ENCODE data around the gene NEXMIF.
A peak's percentile ranks its signal among the peaks of the same experiment; 100 is the strongest.
"Not testable (repeated sequence)": the region's sequence is repeated elsewhere in the genome, so short reads cannot be mapped to it uniquely, and the experiment has no call there.

NEXMIF gene

DNA sequence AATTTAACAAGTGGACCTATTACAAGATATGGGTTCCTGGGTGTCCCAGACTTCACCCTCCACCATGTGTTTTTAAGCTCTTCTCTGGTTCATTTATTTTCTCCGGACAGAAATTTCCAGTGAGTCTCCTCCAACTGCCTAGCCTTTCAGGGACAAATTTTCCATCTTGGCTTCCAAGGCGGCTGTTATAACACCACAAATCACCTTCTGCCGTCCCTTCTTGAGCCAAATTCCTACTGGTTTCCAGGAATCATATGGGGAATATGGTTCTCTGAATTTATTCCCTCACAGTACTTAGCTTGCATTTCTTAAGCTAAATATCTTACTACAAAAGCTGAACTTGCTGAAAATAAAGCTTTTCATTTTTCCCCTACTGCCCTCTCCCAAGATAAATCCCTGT lies 18.8 kb downstream of the NEXMIF start:
- DNase-seq (ENCODE audit: insufficient read length, low spot score) (no peak), FAIRE-seq (no peak)
- no peak for TF ChIP-seq PAX5 (IDR thresholded peaks at IDR 0.05; ENCODE audit: insufficient read depth, low read length, severe bottlenecking)
- no peak for TF ChIP-seq SPI1 (IDR thresholded peaks at IDR 0.05; ENCODE audit: low read depth, low read length)
- no peak for TF ChIP-seq TAF1 (IDR thresholded peaks at IDR 0.05; ENCODE audit: low read depth, low read length)
- no peak for TF ChIP-seq POLR2A (IDR thresholded peaks at IDR 0.05; ENCODE audit: low read depth, low read length)
- TF ChIP-seq POLR2AphosphoS5 (IDR thresholded peaks at IDR 0.05; ENCODE audit: low read depth, low read length): no peak
- no peak for TF ChIP-seq POU2F2 (IDR thresholded peaks at IDR 0.05; ENCODE audit: low read depth, low read length)

DNA sequence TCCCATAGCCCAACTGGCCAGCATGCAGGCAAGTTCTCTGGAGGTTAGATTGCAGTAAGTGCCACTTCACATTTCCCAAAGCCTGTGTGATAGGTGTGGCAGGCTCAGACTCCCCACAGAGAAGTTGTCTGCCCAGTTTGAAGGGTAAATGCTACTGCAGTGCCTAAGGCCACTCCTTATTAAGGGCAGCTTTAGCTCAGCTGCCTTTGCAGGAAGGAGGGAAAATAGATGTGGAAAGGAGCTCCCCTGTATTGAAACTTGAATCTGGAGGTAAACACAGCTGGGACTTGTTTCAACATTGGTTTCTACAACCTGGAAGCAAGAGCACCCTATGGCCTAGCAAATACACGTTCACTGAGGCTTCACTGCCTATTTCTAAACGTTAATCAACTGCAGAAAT lies 22.4 kb downstream of the NEXMIF start:
- FAIRE-seq: peak; percentile 28
- TF ChIP-seq POLR2A (IDR thresholded peaks at IDR 0.05; ENCODE audit: low read depth, low read length): no peak
- no peak for TF ChIP-seq TAF1 (IDR thresholded peaks at IDR 0.05; ENCODE audit: low read depth, low read length)
- no peak for TF ChIP-seq POLR2AphosphoS5 (IDR thresholded peaks at IDR 0.05; ENCODE audit: low read depth, low read length)
- no peak for TF ChIP-seq POU2F2 (IDR thresholded peaks at IDR 0.05; ENCODE audit: low read depth, low read length)
- TF ChIP-seq PAX5 (IDR thresholded peaks at IDR 0.05; ENCODE audit: insufficient read depth, low read length, severe bottlenecking): no peak
- no peak for TF ChIP-seq SPI1 (IDR thresholded peaks at IDR 0.05; ENCODE audit: low read depth, low read length)
- DNase-seq (ENCODE audit: insufficient read length, low spot score): no peak

GRCh38 chrX:74892561-74892960 lies 32.7 kb downstream of the NEXMIF start:
- TF ChIP-seq POLR2AphosphoS5 (IDR thresholded peaks at IDR 0.05; ENCODE audit: low read depth, low read length): no peak
- TF ChIP-seq TAF1 (IDR thresholded peaks at IDR 0.05; ENCODE audit: low read depth, low read length): no peak
- no peak for TF ChIP-seq POU2F2 (IDR thresholded peaks at IDR 0.05; ENCODE audit: low read depth, low read length)
- no peak for TF ChIP-seq POLR2A (IDR thresholded peaks at IDR 0.05; ENCODE audit: low read depth, low read length)
- no peak for TF ChIP-seq PAX5 (IDR thresholded peaks at IDR 0.05; ENCODE audit: insufficient read depth, low read length, severe bottlenecking)
- no peak for DNase-seq (ENCODE audit: insufficient read length, low spot score)

GRCh38 chrX:74890676-74891430 lies 34.4 kb downstream of the NEXMIF start:
- DNase-seq (ENCODE audit: insufficient read length, low spot score) (no peak), FAIRE-seq (peak; percentile 95)
- TF ChIP-seq PAX5 (IDR thresholded peaks at IDR 0.05; ENCODE audit: insufficient read depth, low read length, severe bottlenecking): peak; percentile 82
- TF ChIP-seq TAF1 (IDR thresholded peaks at IDR 0.05; ENCODE audit: low read depth, low read length): no peak
- no peak for TF ChIP-seq POLR2AphosphoS5 (IDR thresholded peaks at IDR 0.05; ENCODE audit: low read depth, low read length)
- no peak for TF ChIP-seq POU2F2 (IDR thresholded peaks at IDR 0.05; ENCODE audit: low read depth, low read length)

More at GRCh38 chrX:74892561-74892960, 32.7 kb downstream of the NEXMIF start:
- no peak for FAIRE-seq

DNA sequence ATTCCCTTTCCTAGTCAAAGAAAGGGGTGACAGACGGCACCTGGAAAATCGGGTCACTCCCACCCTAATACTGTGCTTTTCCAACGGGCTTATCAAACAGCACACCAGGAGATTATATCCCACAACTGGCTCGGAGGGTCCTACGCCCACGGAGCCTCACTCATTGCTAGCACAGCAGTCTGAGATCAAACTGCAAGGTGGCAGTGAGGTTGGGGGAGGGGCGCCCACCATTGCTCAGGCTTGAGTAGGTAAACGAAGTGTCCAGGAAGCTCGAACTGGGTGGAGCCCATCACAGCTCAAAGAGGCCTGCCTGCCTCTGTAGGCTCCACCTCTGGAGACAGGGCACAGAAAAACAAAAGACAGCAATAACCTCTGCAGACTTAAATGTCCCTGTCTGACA lies 42.9 kb downstream of the NEXMIF start:
- not testable (repeated sequence) for DNase-seq (ENCODE audit: insufficient read length, low spot score); FAIRE-seq

DNA sequence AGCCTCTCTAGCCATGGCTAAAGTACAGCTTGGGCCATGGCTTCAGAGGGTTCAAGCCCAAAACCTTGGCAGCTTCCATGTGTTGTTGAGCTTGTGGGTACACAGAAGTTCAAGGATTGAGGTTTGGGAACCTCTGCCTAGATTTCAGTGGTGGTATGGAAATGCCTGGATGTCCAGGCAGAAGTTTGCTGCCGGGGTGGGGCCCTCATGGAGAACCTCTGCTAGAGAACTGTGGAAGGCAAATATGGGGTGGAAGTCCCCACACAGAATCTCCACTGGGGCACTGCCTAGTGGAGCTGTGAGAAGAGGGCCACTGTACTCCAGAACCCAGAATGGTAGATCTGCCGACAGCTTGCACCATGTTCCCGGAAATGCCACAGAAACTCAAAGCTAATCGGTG lies 59.5 kb downstream of the NEXMIF start:
- FAIRE-seq (no peak), DNase-seq (ENCODE audit: insufficient read length, low spot score) (no peak)
- TF ChIP-seq PAX5 (IDR thresholded peaks at IDR 0.05; ENCODE audit: insufficient read depth, low read length, severe bottlenecking): no peak

DNA sequence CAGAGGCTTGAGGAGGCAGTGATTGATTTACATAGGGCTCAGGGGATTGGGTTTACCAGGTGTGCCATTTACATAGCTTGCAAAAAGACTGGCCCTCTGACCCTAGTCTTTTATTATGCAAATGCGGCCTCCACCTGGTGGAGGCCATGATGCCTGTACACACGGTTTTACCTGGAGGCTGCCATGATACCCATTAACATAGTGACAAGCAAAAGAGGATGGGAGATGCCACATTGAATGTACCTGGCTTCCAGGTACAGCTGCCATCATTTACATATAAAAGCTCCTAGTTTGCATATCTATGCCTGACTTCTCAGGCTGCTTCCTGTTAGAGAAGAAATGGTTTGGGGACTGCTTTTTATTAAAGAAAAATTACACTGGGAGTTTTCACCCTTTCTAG lies 72.0 kb downstream of the NEXMIF start:
- FAIRE-seq (peak; percentile 73), DNase-seq (ENCODE audit: insufficient read length, low spot score) (no peak)
- TF ChIP-seq POU2F2 (IDR thresholded peaks at IDR 0.05; ENCODE audit: low read depth, low read length): no peak
- no peak for TF ChIP-seq POLR2A (IDR thresholded peaks at IDR 0.05; ENCODE audit: low read depth, low read length)

GRCh38 chrX:74835566-74835965 lies 89.7 kb downstream of the NEXMIF start:
- no peak for DNase-seq (ENCODE audit: insufficient read length, low spot score)
- FAIRE-seq: peak; percentile 83

DNA sequence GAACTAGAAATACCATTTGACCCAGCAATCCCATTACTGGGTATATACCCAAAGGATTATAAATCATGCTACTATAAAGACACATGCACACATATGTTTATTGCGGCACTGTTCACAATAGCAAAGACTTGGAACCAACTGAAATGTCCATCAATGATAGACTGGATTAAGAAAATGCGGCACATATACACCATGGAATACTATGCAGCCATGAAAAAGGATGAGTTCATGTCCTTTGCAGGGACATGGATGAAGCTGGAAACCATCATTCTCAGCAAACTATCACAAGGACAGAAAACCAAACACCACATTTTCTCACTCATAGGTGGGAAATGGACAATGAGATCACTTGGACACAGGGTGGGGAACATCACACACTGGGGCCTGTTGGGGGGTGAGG lies 105.5 kb downstream of the NEXMIF start:
- FAIRE-seq; DNase-seq (ENCODE audit: insufficient read length, low spot score): not testable (repeated sequence)

More at GRCh38 chrX:74835566-74835965, 89.7 kb downstream of the NEXMIF start:
- no peak for TF ChIP-seq POLR2A (IDR thresholded peaks at IDR 0.05; ENCODE audit: low read depth, low read length)
- TF ChIP-seq PAX5 (IDR thresholded peaks at IDR 0.05; ENCODE audit: insufficient read depth, low read length, severe bottlenecking): no peak
- no peak for TF ChIP-seq POLR2AphosphoS5 (IDR thresholded peaks at IDR 0.05; ENCODE audit: low read depth, low read length)
- no peak for TF ChIP-seq TAF1 (IDR thresholded peaks at IDR 0.05; ENCODE audit: low read depth, low read length)
- TF ChIP-seq SPI1 (IDR thresholded peaks at IDR 0.05; ENCODE audit: low read depth, low read length): no peak
- TF ChIP-seq POU2F2 (IDR thresholded peaks at IDR 0.05; ENCODE audit: low read depth, low read length): no peak

- DNase-seq (ENCODE audit: insufficient read length, low spot score) (no peak), FAIRE-seq (no peak)
- TF ChIP-seq PAX5 (IDR thresholded peaks at IDR 0.05; ENCODE audit: insufficient read depth, low read length, severe bottlenecking) (no peak), POLR2A (IDR thresholded peaks at IDR 0.05; ENCODE audit: low read depth, low read length) (no peak), POLR2AphosphoS5 (IDR thresholded peaks at IDR 0.05; ENCODE audit: low read depth, low read length) (no peak), POU2F2 (IDR thresholded peaks at IDR 0.05; ENCODE audit: low read depth, low read length) (no peak), TAF1 (IDR thresholded peaks at IDR 0.05; ENCODE audit: low read depth, low read length) (no peak), SPI1 (IDR thresholded peaks at IDR 0.05; ENCODE audit: low read depth, low read length) (no peak)
Observed at GRCh38 chrX:74814681-74815080, 110.6 kb downstream of the NEXMIF start.

GRCh38 chrX:74804574-74804973 lies 120.7 kb downstream of the NEXMIF start:
- DNase-seq (ENCODE audit: insufficient read length, low spot score) (no peak), FAIRE-seq (no peak)
- no peak for TF ChIP-seq PAX5 (IDR thresholded peaks at IDR 0.05; ENCODE audit: insufficient read depth, low read length, severe bottlenecking)
- no peak for TF ChIP-seq TAF1 (IDR thresholded peaks at IDR 0.05; ENCODE audit: low read depth, low read length)
- no peak for TF ChIP-seq POLR2AphosphoS5 (IDR thresholded peaks at IDR 0.05; ENCODE audit: low read depth, low read length)
- TF ChIP-seq POU2F2 (IDR thresholded peaks at IDR 0.05; ENCODE audit: low read depth, low read length): no peak
- no peak for TF ChIP-seq POLR2A (IDR thresholded peaks at IDR 0.05; ENCODE audit: low read depth, low read length)
- no peak for TF ChIP-seq SPI1 (IDR thresholded peaks at IDR 0.05; ENCODE audit: low read depth, low read length)

Measured in GM12891 (cell line).